H9 (cell line): Measurements from ENCODE around the gene CFAP46. TPM values are rescaled to one million over a fixed set of nuclear protein-coding genes. Genes with fewer than 3 reads are reported as not detected.

Source experiments
- DNase-seq: peaks from one replicate; pipeline ENCODE4 v3.0.0-alpha.2; 2017
- H2AFZ ChIP-seq: one replicate; pipeline ENCODE4 v1.6.1; 2013; ENCODE audit warnings: mild to moderate bottlenecking, low read length, control low read depth, moderate library complexity
- H2AK5ac ChIP-seq: 2 replicates; pipeline ENCODE4 v1.6.1; 2013; ENCODE audit warnings: low read length, control low read depth, mixed read lengths; ENCODE audit not compliant: insufficient read length
- H2BK120ac ChIP-seq: one replicate; pipeline ENCODE4 v1.6.1; 2013; ENCODE audit warnings: low read depth, mild to moderate bottlenecking, low read length, control low read depth, inconsistent platforms; ENCODE audit not compliant: poor library complexity, severe bottlenecking
- H2BK12ac ChIP-seq: 2 replicates; pipeline ENCODE4 v1.6.1; 2013; ENCODE audit warnings: low read length, control low read depth, mixed read lengths, low read depth; ENCODE audit not compliant: insufficient read length
- H2BK15ac ChIP-seq: 2 replicates; pipeline ENCODE4 v1.6.1; 2013; ENCODE audit warnings: low read depth, low read length, control low read depth
- H2BK20ac ChIP-seq: one replicate; pipeline ENCODE4 v1.6.1; 2013; ENCODE audit warnings: low read depth, mild to moderate bottlenecking, low read length, control low read depth, inconsistent platforms; ENCODE audit not compliant: poor library complexity, severe bottlenecking
- H2BK5ac ChIP-seq: 2 replicates; pipeline ENCODE4 v1.6.1; 2013; ENCODE audit warnings: low read length, control low read depth, mixed read lengths; ENCODE audit not compliant: insufficient read length
- H3K14ac ChIP-seq: 2 replicates; pipeline ENCODE4 v1.6.1; 2013; ENCODE audit warnings: low read length, control low read depth; ENCODE audit not compliant: insufficient read depth
- H3K18ac ChIP-seq: 2 replicates; pipeline ENCODE4 v1.6.1; 2013; ENCODE audit warnings: low read depth, mild to moderate bottlenecking, mixed read lengths, low read length, control low read depth; ENCODE audit not compliant: insufficient read length
- H3K23ac ChIP-seq: 2 replicates; pipeline ENCODE4 v1.6.1; 2013; ENCODE audit warnings: low read length, control low read depth, mixed read lengths, low read depth; ENCODE audit not compliant: insufficient read length
- H3K23me2 ChIP-seq: 2 replicates; pipeline ENCODE4 v1.6.1; 2013; ENCODE audit warnings: low read depth, mild to moderate bottlenecking, mixed read lengths, low read length, control low read depth; ENCODE audit not compliant: insufficient read length, poor library complexity, severe bottlenecking
- H3K27ac ChIP-seq: 2 replicates; pipeline ENCODE4 v1.5.1; 2013; ENCODE audit warnings: low read length, control low read depth, mixed read lengths, low read depth; ENCODE audit not compliant: insufficient read length
- H3K27me3 ChIP-seq: 2 replicates; pipeline ENCODE4 v1.6.1; 2013; ENCODE audit warnings: low read length, control low read depth, inconsistent platforms; ENCODE audit not compliant: insufficient read depth
- H3K4ac ChIP-seq: 2 replicates; pipeline ENCODE4 v1.6.1; 2013; ENCODE audit warnings: low read depth, mild to moderate bottlenecking, control low read depth, inconsistent platforms, low read length, moderate library complexity
- H3K4me1 ChIP-seq: 2 replicates; pipeline ENCODE4 v1.6.1; 2013; ENCODE audit warnings: low read length, control low read depth, inconsistent platforms; ENCODE audit not compliant: insufficient read depth
- H3K4me2 ChIP-seq: 2 replicates; pipeline ENCODE4 v1.6.1; 2013; ENCODE audit warnings: low read length, control low read depth, mixed read lengths; ENCODE audit not compliant: insufficient read length, insufficient read depth
- H3K56ac ChIP-seq: 2 replicates; pipeline ENCODE4 v1.6.1; 2013; ENCODE audit warnings: low read depth, mild to moderate bottlenecking, mixed read lengths, low read length, control low read depth; ENCODE audit not compliant: insufficient read length
- H3K79me1 ChIP-seq: 2 replicates; pipeline ENCODE4 v1.6.1; 2013; ENCODE audit warnings: low read depth, mild to moderate bottlenecking, moderate library complexity, low read length, control low read depth, inconsistent platforms; ENCODE audit not compliant: insufficient read depth, poor library complexity, severe bottlenecking
- H3K79me2 ChIP-seq: 2 replicates; pipeline ENCODE4 v1.6.1; 2013; ENCODE audit warnings: low read length, control low read depth, inconsistent platforms; ENCODE audit not compliant: insufficient read depth
- H3K9ac ChIP-seq: 2 replicates; pipeline ENCODE4 v1.6.1; 2013; ENCODE audit warnings: low read length, control low read depth, mixed read lengths; ENCODE audit not compliant: insufficient read length; ENCODE audit errors: extremely low read depth
- H3K9me3 ChIP-seq: one replicate; pipeline ENCODE4 v1.6.1; 2013; ENCODE audit warnings: low read depth, low read length, inconsistent platforms; ENCODE audit not compliant: control insufficient read depth
- H3T11ph ChIP-seq: one replicate; pipeline ENCODE4 v1.6.1; 2013; ENCODE audit warnings: mild to moderate bottlenecking, low read length, control low read depth, inconsistent platforms
- H4K20me1 ChIP-seq: one replicate; pipeline ENCODE4 v1.6.1; 2013; ENCODE audit not compliant: control insufficient read depth, insufficient read length, insufficient read depth
- H4K5ac ChIP-seq: 2 replicates; pipeline ENCODE4 v1.6.1; 2013; ENCODE audit warnings: low read depth, mild to moderate bottlenecking, mixed read lengths, low read length, control low read depth; ENCODE audit not compliant: insufficient read length
- H4K8ac ChIP-seq: replicated peaks from 2 replicates; pipeline ENCODE4 v1.6.1; 2013; ENCODE audit warnings: low read length, control low read depth, mixed read lengths, low read depth; ENCODE audit not compliant: insufficient read length
- H4K91ac ChIP-seq: 2 replicates; pipeline ENCODE4 v1.6.1; 2013; ENCODE audit warnings: low read depth, mild to moderate bottlenecking, moderate library complexity, mixed read lengths, low read length, control low read depth; ENCODE audit not compliant: insufficient read length
- H3K27ac Mint-ChIP-seq, 3 experiments: 2 replicates in 2 of 3; 3 replicates in 1 of 3; pipeline ENCODE4 v1.8.0; 2020 to 2021; ENCODE audit warnings: mixed read lengths in 3 of 3, mild to moderate bottlenecking in 1 of 3, moderate library complexity in 1 of 3
- H3K27me3 Mint-ChIP-seq: 2 replicates; pipeline ENCODE4 v1.8.0; 2021; ENCODE audit warnings: low read depth, mild to moderate bottlenecking, moderate library complexity, mixed read lengths
- H3K36me3 Mint-ChIP-seq, 3 experiments: 2 replicates in 2 of 3; 3 replicates in 1 of 3; pipeline ENCODE4 v1.8.0; 2020 to 2021; ENCODE audit warnings: low read depth in 3 of 3, mixed read lengths in 3 of 3; ENCODE audit not compliant: insufficient read depth in 1 of 3
- H3K4me1 Mint-ChIP-seq, 2 experiments: 2 replicates each; pipeline ENCODE4 v1.8.0; 2020; ENCODE audit warnings: mixed read lengths in 2 of 2
- H3K4me3 Mint-ChIP-seq, 2 experiments: 2 replicates in 1 of 2; 3 replicates in 1 of 2; pipeline ENCODE4 v1.8.0; 2020 to 2021; ENCODE audit warnings: mild to moderate bottlenecking in 2 of 2, mixed read lengths in 2 of 2, moderate library complexity in 1 of 2
- H3K9me3 Mint-ChIP-seq, 2 experiments: 2 replicates in 1 of 2; 3 replicates in 1 of 2; pipeline ENCODE4 v1.8.0; 2020; ENCODE audit warnings: mild to moderate bottlenecking in 2 of 2, mixed read lengths in 2 of 2, moderate library complexity in 1 of 2
- WGBS: extraction: QIAGEN DNeasy Blood & Tissue Kit; methylation state at CpG from one replicate; pipeline ENCODE4 v1.1.7; 2013; ENCODE audit warnings: missing lambda C conversion rate, low lambda C conversion rate, mixed read lengths; ENCODE audit not compliant: insufficient read length; ENCODE audit errors: extremely low coverage; 5-methylcytosine and 5-hydroxymethylcytosine counted together
- total RNA-seq: library from RNA; stranded (reverse); gene quantifications from 2 replicates; pipeline ENCODE4 v1.2.1, GENCODE V29; 2021
- TF ChIP-seq, protein P1 (sequence below): fragments of 200-600 bp; sonication (generic); conservative IDR thresholded peaks from 3 replicates; pipeline ENCODE4 v1.8.0; 2021; ENCODE audit warnings: antibody characterized with exemption, mild to moderate bottlenecking

The CFAP46 gene
- total RNA-seq, 1 experiment from 2014 or later = 3.1 TPM

DNA sequence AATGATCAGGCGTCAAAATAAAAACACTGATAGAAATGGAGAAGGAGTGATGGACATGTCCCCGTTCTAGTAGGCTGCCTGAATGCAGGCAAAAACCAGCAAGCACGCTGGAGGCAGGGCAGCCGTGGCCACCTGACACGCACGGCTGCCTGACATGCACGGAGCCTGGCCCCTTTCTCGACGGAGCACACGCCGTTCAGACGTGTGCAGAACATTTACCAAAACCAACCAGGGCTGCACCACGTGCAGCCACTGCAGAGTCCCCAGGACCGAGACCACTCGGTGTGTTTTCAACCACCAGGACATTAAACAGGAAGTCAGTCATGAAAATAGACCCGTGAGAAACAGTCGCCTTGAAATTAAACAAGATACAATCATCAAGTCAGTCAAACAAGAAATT, 94.5 kb downstream of the CFAP46 start:
- Mint-ChIP-seq H3K36me3 (peaks cover 0 to 2% (median 1%) of the 10 kb centered on the region in 3 experiments; a peak in 3 of 7 replicates), H3K27me3 (peaks cover 5% of the 10 kb centered on the region; the same call in 1 of the 2 replicates), H3K9me3 (peaks cover 5 to 8% of the 10 kb centered on the region in 2 experiments), H3K4me1 (peaks cover 0 to 12% of the 10 kb centered on the region in 2 experiments; a peak in 3 of 4 replicates), H3K27ac (no peak overlapping the region), H3K4me3 (no peak overlapping the region)
- no peak overlapping the region for H3K23ac ChIP-seq
- H3K14ac ChIP-seq = no peak overlapping the region
- WGBS = no CpG with 5 or more reads among the region's 17 CpGs
- DNase-seq = no peak
- no peak overlapping the region for H3K56ac ChIP-seq
- H3K79me1 ChIP-seq = no peaks in the 10 kb centered on the region
- H3K27ac ChIP-seq = no peak overlapping the region
- H2BK5ac ChIP-seq = no peak overlapping the region
- no peaks in the 10 kb centered on the region for H3K79me2 ChIP-seq
- H3K27me3 ChIP-seq = no peaks in the 10 kb centered on the region
- H2BK12ac ChIP-seq = no peak overlapping the region
- no peak overlapping the region for H4K91ac ChIP-seq
- H2BK15ac ChIP-seq = no peak overlapping the region
- no peak overlapping the region for H4K5ac ChIP-seq
- H2AK5ac ChIP-seq = no peak overlapping the region
- H2BK20ac ChIP-seq = no peak overlapping the region
- H3T11ph ChIP-seq = no peak overlapping the region
- no peaks in the 10 kb centered on the region for H4K20me1 ChIP-seq
- no peaks in the 10 kb centered on the region for H3K4me1 ChIP-seq
- no peak overlapping the region for H2BK120ac ChIP-seq
- H3K4me2 ChIP-seq = no peak overlapping the region
- H3K23me2 ChIP-seq = no peaks in the 10 kb centered on the region
- no peak overlapping the region for H3K18ac ChIP-seq
- TF ChIP-seq, protein P1, sequence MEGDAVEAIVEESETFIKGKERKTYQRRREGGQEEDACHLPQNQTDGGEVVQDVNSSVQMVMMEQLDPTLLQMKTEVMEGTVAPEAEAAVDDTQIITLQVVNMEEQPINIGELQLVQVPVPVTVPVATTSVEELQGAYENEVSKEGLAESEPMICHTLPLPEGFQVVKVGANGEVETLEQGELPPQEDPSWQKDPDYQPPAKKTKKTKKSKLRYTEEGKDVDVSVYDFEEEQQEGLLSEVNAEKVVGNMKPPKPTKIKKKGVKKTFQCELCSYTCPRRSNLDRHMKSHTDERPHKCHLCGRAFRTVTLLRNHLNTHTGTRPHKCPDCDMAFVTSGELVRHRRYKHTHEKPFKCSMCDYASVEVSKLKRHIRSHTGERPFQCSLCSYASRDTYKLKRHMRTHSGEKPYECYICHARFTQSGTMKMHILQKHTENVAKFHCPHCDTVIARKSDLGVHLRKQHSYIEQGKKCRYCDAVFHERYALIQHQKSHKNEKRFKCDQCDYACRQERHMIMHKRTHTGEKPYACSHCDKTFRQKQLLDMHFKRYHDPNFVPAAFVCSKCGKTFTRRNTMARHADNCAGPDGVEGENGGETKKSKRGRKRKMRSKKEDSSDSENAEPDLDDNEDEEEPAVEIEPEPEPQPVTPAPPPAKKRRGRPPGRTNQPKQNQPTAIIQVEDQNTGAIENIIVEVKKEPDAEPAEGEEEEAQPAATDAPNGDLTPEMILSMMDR = no peak
- H4K8ac ChIP-seq = no peak overlapping the region
- no peaks in the 10 kb centered on the region for H3K9me3 ChIP-seq
- H2AFZ ChIP-seq = no peak overlapping the region
- H3K4ac ChIP-seq = no peak overlapping the region
- no peak overlapping the region for H3K9ac ChIP-seq
